HL-60/S4 treated with phorbol 12-myristate 13-acetate at 8.2 ng/mL for 4 days and 3 days (cell line): ENCODE data around the gene PXYLP1.

Experiments
- in situ Hi-C: fragments of 300-500 bp; cut with MboI; formaldehyde crosslinking; loops from 2 replicates; pipeline ENCODE4 v1.15.0; 2022; ENCODE audit warnings: low sequenced_read_pairs

Gene PXYLP1

GRCh38 chr3:141248064-141248463 is 16.4 kb downstream of the PXYLP1 start:
- in situ Hi-C loops: no loop called here

DNA sequence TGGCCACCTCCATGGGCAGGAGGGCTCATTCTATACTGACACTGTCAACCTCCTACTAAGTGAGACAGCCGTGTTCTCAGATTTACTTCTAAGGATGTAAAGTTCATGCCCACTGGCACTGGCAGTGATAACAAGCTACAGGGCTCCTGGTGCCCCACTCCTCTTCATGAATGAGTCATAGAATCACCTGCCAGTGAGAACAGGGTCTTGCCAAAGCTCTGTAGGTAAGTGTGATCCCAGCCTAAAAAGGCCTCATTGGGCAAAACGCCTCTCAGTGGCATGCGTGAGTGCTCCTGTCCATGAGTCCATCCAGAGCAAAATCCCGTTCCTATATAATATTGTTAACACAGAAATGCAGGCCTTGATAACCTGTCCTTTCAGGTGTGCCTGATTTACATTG is 17.4 kb downstream of the PXYLP1 start:
- in situ Hi-C loops: no loop called here

DNA sequence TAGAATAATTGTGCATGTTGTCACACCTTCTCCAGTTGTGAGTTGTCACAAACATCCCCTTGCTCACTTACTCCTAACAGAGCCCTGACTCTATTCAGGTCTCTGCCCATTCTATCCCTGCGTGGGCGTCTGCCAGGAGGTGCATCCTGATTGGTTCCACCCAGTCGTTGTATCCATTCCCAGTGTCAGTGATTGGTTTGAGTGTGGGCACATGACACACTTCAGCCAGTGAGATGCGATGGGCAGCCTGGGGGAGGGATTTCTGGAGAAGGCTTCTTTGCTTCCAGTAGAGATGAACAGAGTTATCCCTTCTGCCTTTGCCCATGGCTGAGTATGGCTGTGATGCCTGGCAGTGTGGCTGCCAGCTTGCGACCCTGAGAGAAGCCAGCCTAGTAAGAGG is 18.7 kb downstream of the PXYLP1 start:
- in situ Hi-C loops: no loop called here

DNA sequence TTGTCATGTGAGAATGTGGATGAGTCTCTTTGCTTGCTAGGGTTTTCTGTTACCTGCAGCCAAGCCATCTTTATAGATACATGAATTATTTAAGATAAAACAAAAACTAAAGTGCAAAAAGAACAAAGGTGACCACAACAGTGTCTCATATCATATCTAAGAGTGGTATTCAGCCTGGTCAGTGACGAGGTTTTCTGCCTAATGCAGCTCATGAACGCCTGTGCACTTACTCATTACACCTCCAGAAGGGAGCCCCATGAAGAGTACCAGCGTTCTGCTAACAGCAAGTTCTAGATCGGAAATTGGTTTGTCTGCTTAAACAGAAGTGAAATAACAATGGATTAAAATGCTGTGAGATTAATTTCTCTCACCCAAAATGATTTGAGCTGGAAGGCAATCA is 19.2 kb downstream of the PXYLP1 start:
- in situ Hi-C loops: no loop called here

- in situ Hi-C loops: no loop called here
These were observed 21.7 kb downstream of the PXYLP1 start for GRCh38 chr3:141253326-141253725.

- in situ Hi-C loops: no loop called here
These were observed 22.2 kb downstream of the PXYLP1 start for GRCh38 chr3:141253811-141254210.

GRCh38 chr3:141255137-141255845 is 23.7 kb downstream of the PXYLP1 start:
- in situ Hi-C loops: no loop called here

DNA sequence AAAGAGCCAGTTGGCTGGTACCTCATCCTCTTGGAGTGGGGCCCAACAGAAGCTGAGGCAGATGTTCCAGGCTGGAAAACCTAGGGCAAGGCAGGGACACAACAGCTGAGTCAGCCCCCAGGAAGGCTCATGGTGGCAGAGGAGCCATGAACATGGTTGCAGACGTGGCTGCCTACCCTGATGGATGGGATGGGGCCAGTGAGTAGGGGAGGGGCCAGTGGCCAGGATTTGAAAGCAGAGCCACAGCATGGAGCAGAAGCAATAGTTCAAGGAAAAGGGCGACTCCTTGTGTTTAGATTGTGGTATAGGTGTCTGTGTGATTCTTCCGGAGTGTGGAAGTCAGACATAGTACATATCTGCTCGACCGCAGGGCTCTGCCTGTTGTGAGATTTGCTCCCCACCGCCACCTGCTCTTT is 24.2 kb downstream of the PXYLP1 start:
- in situ Hi-C loops: no loop called here

- in situ Hi-C loops: no loop called here
These were observed 25.2 kb downstream of the PXYLP1 start for GRCh38 chr3:141256820-141257219.

DNA sequence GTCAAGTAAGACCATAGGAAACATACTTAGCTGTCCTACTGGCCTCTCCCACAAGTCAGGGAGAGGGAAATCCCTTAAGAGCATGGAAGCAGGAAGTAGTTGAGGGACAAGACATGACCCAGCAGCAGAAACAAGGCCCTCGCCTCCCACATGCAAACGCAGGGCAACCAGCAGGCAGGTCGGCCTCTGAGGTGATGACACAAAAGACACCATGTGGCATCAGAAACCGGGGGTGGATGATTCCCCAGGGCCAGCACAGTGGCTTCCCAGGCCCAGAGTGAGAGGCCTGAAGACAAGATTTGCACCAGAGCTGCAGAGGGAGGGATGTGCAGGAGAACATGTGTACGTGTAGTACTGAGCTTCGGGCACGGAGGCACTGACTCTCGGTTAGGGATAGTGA is 26.3 kb downstream of the PXYLP1 start:
- in situ Hi-C loops: no loop called here

GRCh38 chr3:141258973-141259372 is 27.3 kb downstream of the PXYLP1 start:
- in situ Hi-C loops: no loop called here

- in situ Hi-C loops: no loop called here
These were observed 28.4 kb downstream of the PXYLP1 start for GRCh38 chr3:141259821-141260629.

- in situ Hi-C loops: no loop called here
These were observed 29.0 kb downstream of the PXYLP1 start for GRCh38 chr3:141260630-141260927.

- in situ Hi-C loops: no loop called here
These were observed 30.1 kb downstream of the PXYLP1 start for GRCh38 chr3:141261472-141262307.

DNA sequence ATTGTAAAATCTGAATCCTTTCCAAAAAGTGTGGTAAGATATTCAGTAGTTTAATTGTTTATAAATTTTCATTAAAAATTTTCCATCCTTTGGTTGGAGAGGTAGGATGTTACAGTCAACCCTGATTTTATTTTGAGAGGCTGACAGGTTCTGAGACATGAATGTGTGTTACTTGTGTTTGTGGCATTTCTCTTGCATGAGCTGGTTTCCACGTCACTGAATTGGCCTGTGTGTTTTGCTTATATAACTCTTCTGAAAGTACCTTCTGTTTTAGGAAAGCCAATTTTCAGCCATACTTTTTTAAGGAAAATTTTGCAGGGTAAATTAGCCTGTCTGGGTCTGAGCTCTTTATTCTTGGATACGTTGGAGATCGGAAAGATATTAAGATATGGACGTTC is 30.7 kb downstream of the PXYLP1 start:
- in situ Hi-C loops: no loop called here

- in situ Hi-C loops: no loop called here
These were observed 34.6 kb downstream of the PXYLP1 start for GRCh38 chr3:141266186-141266585.

- in situ Hi-C loops: no loop called here
These were observed 35.4 kb downstream of the PXYLP1 start for GRCh38 chr3:141266797-141267555.

- in situ Hi-C loops: no loop called here
These were observed 36.0 kb downstream of the PXYLP1 start for GRCh38 chr3:141267629-141268028.

- in situ Hi-C loops: no loop called here
These were observed 36.7 kb downstream of the PXYLP1 start for GRCh38 chr3:141268306-141268705.

DNA sequence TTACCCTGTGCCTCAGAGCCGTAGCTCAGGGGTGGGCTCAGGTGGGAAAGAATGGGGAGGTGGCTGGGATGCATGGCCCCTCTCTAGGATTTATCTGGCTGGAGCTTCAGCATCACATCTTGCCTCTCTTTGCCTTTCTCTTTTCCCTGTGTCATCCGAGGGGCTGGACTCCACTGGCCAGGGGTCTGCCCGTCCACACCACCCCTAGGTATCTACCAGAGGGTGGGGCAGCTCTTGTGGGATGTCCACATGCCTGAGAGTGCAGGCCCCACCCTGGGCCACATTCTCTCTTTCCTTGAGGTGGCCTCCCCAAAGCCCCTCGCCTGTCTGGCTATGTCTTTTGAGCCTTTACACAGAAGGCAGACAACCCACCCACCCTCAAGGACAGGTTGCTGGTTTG is 37.2 kb downstream of the PXYLP1 start:
- in situ Hi-C loops: no loop called here

DNA sequence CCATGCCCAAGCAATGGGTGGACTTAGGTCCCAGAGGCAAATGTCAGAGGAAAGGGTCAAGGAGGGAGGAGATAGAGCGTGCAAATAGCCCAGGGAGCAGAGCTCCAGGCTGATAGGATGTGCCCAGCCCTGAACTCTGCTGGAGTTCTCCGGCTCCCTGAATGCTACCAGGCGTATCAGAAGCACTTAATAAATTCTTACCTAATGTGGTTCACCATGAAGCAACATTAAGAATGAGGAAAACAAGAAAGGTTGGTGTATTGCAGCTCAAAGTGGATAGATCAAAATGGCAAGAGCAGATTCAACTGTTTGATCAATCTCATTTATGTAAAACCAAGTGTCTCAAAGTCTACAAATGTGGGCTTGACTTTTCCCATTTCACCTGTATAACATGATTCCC is 38.3 kb downstream of the PXYLP1 start:
- in situ Hi-C loops: no loop called here
